LNCAP (cell line): ENCODE data around the gene NACC2.

Source experiments
- CTCF ChIP-seq: fragments of 450-650 bp; IDR thresholded peaks from 2 replicates; pipeline ENCODE4 v1.5.1; 2017; ENCODE audit warnings: mild to moderate bottlenecking

Gene NACC2

GRCh38 chr9:135994501-135995192 is 100.4 kb downstream of the NACC2 start:
- TF ChIP-seq CTCF: no peak

GRCh38 chr9:135993765-135994500 is 101.2 kb downstream of the NACC2 start:
- TF ChIP-seq CTCF: no peak

GRCh38 chr9:135993409-135993742 is 101.7 kb downstream of the NACC2 start:
- no peak for TF ChIP-seq CTCF

GRCh38 chr9:135992486-135993408 is 102.3 kb downstream of the NACC2 start:
- no peak for TF ChIP-seq CTCF

- no peak for TF ChIP-seq CTCF
Measured at GRCh38 chr9:135991771-135992170, 103.3 kb downstream of the NACC2 start.

- TF ChIP-seq CTCF: no peak
Measured at GRCh38 chr9:135990468-135991429, 104.3 kb downstream of the NACC2 start.
